ENCODE measurements around the gene DCLK1.

DNA sequence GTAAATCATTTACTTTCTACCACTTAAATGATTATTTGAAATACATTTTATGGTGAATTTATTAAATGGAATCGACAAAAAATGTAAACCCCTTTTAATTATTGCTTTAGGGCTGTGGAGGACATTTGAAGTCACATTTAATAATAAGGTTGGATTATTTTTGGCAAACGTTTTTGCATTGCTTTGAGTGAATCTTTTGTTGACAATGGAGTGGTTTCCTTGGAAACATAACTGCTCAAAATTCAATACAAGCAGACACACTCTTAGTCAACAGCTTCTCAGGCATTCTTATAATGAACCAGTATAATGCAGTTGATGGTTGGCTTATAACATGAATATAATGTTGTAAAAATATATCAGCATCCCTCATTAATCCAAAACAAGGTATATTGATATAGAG, 104.7 kb downstream of the DCLK1 start:
- TF ChIP-seq CTCF (conservative IDR thresholded peaks at IDR 0.05 in 1 of 2, IDR thresholded peaks at IDR 0.05 in 1 of 2; ENCODE audit: extremely low read depth in 1 of 2, insufficient read depth in 1 of 2, low read depth in 1 of 2, low read length in 2 of 2) (no peak), EZH2 (IDR thresholded peaks at IDR 0.05; ENCODE audit: borderline replicate concordance, low read length) (no peak)
